ENCODE data around the gene NEK5. TPM values are rescaled to one million over a fixed set of nuclear protein-coding genes. Genes with fewer than 3 reads are reported as not detected.

NEK5 gene
- total RNA-seq, 4 donors from 2014 or later = 0.12 to 0.35 (median 0.27) TPM; not detected in 1

DNA sequence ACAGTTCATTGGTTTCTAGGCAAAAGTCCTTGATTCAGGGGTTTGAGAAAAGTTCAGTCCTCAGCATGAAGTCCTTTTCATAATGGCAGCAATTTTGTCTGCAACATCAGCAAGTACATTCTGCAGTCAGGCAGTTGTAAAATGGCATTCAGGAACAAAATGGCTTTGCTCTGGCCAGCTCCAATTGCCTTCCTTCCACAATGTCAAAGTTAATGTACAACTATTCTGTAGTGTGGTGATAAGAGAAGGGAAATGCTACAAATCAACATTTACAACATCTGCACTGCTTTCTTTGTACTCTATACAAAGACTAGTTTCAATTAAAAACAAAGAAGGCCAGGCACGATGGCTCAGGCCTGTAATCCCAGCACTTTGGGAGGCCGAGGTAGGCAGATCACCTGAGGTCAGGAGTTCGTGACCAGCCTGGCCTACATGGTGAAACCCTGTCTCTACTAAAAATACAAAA is 32.3 kb upstream of the NEK5 start:
- TF ChIP-seq POLR2A (IDR thresholded peaks at IDR 0.05) (no peak), EP300 (IDR thresholded peaks at IDR 0.05) (no peak), POLR2AphosphoS5 (IDR thresholded peaks at IDR 0.05) (no peak)
- TF ChIP-seq, protein P1, sequence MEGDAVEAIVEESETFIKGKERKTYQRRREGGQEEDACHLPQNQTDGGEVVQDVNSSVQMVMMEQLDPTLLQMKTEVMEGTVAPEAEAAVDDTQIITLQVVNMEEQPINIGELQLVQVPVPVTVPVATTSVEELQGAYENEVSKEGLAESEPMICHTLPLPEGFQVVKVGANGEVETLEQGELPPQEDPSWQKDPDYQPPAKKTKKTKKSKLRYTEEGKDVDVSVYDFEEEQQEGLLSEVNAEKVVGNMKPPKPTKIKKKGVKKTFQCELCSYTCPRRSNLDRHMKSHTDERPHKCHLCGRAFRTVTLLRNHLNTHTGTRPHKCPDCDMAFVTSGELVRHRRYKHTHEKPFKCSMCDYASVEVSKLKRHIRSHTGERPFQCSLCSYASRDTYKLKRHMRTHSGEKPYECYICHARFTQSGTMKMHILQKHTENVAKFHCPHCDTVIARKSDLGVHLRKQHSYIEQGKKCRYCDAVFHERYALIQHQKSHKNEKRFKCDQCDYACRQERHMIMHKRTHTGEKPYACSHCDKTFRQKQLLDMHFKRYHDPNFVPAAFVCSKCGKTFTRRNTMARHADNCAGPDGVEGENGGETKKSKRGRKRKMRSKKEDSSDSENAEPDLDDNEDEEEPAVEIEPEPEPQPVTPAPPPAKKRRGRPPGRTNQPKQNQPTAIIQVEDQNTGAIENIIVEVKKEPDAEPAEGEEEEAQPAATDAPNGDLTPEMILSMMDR (IDR thresholded peaks at IDR 0.05) = no peak

GRCh38 chr13:52160506-52160905 is 31.6 kb upstream of the NEK5 start:
- Histone ChIP-seq H3K27ac (no peak overlapping the region), H3K9me3 (no peaks in the 10 kb centered on the region), H3K4me1 (peaks cover 0 to 35% (median 0%) of the 10 kb centered on the region in 3 donors), H3K27me3 (no peaks in the 10 kb centered on the region), H3K4me3 (no peak overlapping the region), H3K36me3 (peaks cover 0 to 7% of the 10 kb centered on the region in 2 donors)
- ATAC-seq = no peak
- TF ChIP-seq POLR2A (IDR thresholded peaks at IDR 0.05) (no peak), EP300 (IDR thresholded peaks at IDR 0.05) (no peak), POLR2AphosphoS5 (IDR thresholded peaks at IDR 0.05) (no peak)
- TF ChIP-seq, protein P1 (IDR thresholded peaks at IDR 0.05) = no peak
- WGBS, 2 donors (ENCODE audit: low coverage in 1 of 2) = 50 to 79% methylated on average over 1 to 6 of the region's 6 CpGs

More for the DNA sequence above, 32.3 kb upstream of the NEK5 start:
- WGBS, 2 donors (ENCODE audit: low coverage in 1 of 2) = 86% methylated on average over 3 of the region's 3 CpGs; no CpG with 5 or more reads in 1 of the 2 donors
- Histone ChIP-seq H3K4me3 (no peak overlapping the region), H3K9me3 (no peaks in the 10 kb centered on the region), H3K27ac (no peak overlapping the region), H3K27me3 (no peaks in the 10 kb centered on the region), H3K4me1 (peaks cover 0 to 35% (median 0%) of the 10 kb centered on the region in 3 donors), H3K36me3 (peaks cover 0 to 9% of the 10 kb centered on the region in 2 donors)
- ATAC-seq = no peak

GRCh38 chr13:52160053-52160452 is 31.2 kb upstream of the NEK5 start:
- Histone ChIP-seq H3K27ac (peak overlapping the region in 1 of 4 donors; percentile 89), H3K27me3 (no peaks in the 10 kb centered on the region), H3K9me3 (no peaks in the 10 kb centered on the region), H3K4me1 (peaks cover 0 to 35% (median 0%) of the 10 kb centered on the region in 3 donors), H3K36me3 (peaks cover 0 to 9% of the 10 kb centered on the region in 2 donors), H3K4me3 (peak overlapping the region in 1 of 2 donors; percentile 97)
- WGBS, 2 donors (ENCODE audit: low coverage in 1 of 2) = 89% methylated on average over 6 of the region's 6 CpGs; no CpG with 5 or more reads in 1 of the 2 donors
- ATAC-seq = no peak
- TF ChIP-seq, protein P1 (IDR thresholded peaks at IDR 0.05) = no peak
- TF ChIP-seq POLR2A (IDR thresholded peaks at IDR 0.05) (no peak), POLR2AphosphoS5 (IDR thresholded peaks at IDR 0.05) (no peak), EP300 (IDR thresholded peaks at IDR 0.05) (no peak)

DNA sequence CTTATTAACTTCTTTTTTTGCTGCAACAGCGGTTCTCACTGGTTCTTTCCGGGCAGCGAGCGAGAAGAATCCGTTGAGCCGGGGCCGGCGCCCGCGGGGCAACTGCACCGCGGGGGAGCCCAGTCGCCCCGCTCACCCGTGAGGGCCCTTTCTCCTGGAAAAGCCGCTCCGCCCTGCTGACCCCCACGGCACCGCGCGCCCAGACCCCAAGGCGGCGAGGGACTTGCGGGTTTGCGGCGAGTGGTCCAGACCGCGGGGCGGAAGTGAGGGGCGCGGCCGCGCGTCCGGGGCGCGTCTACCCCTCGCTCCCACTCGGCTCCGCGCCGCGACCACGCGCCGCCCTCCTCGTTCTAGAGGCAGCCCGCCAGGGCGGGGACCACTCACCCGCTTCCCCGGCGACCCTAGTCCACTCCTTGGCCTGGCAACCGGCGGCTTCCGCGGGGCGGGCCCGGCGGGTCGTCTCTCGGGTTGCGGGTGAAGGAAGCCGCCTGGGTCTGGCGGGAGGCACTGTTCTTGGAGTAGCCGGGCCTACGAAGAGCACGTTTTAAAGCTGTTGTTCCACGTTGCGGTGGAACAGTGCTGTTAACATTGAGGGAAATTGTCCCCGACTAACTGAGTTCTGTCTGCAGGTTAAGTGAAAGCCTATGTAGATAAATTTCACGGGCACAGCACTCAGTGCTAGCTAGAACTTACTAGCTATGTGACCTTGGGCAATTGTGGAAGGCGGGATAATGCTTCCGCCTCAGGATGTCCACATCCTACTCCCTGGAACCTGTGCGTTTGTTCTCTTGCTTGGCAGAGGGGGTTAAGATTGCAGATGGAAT is 30.5 kb upstream of the NEK5 start, which contains the start of gene NEK3:
Gene NEK3 (minus strand): TSS at position 439 of the 824 bp plus-strand sequence. CDS start 3,406 bp downstream, outside the sequence.
- Histone ChIP-seq H3K36me3 (peaks cover 0 to 12% of the 10 kb centered on the region in 2 donors), H3K27ac (peak within 1 kb of the TSS; percentile 31 to 89 (median 88)), H3K9me3 (no peaks in the 10 kb centered on the region), H3K27me3 (no peaks in the 10 kb centered on the region), H3K4me1 (peaks cover 0 to 35% (median 0%) of the 10 kb centered on the region in 3 donors), H3K4me3 (peak within 1 kb of the TSS; percentile 74 to 97)
- peak; percentile 90 for ATAC-seq
- 48 to 66% methylated on average over 3 to 4 of the region's 74 CpGs for WGBS, 2 donors (ENCODE audit: low coverage in 1 of 2)
- TF ChIP-seq, protein P1 (IDR thresholded peaks at IDR 0.05) = no peak
- TF ChIP-seq EP300 (IDR thresholded peaks at IDR 0.05) (no peak), POLR2A (IDR thresholded peaks at IDR 0.05) (peak; percentile 25 to 29)
